ENCODE results near the gene EML2. TPM values are rescaled to one million over a fixed set of nuclear protein-coding genes. Genes with fewer than 3 reads are reported as not detected.

EML2 gene
- total RNA-seq, 1 experiment from 2014 or later: 14.2 TPM

Other genes with a start within 250 kb of the EML2 start
- 3.7 and 13.4 TPM in 2 replicates for gene PPP1R13L, start 234.3 kb downstream of the EML2 start, total RNA-seq (2014; rRNA removed; shearing (Covaris generic))
- 24.7 and 32.1 TPM in 2 replicates for gene POLR1G, start 232.8 kb downstream of the EML2 start, total RNA-seq (2014; rRNA removed; shearing (Covaris generic))
- 121 and 154 TPM in 2 replicates for gene ERCC1, start 215.5 kb downstream of the EML2 start, total RNA-seq (2014; rRNA removed; shearing (Covaris generic))
- gene FOSB, start 171.4 kb downstream of the EML2 start, total RNA-seq (2014; rRNA removed; shearing (Covaris generic)): 0.80 and 0.83 TPM in 2 replicates
- 0.98 and 3.5 TPM in 2 replicates for gene RTN2, start 142.3 kb downstream of the EML2 start, total RNA-seq (2014; rRNA removed; shearing (Covaris generic))
- gene PPM1N, start 141.0 kb downstream of the EML2 start, total RNA-seq (2014; rRNA removed; shearing (Covaris generic)): 0.15 and 0.80 TPM in 2 replicates
- gene VASP, start 131.9 kb downstream of the EML2 start, total RNA-seq (2014; rRNA removed; shearing (Covaris generic)): 121 and 175 TPM in 2 replicates
- 7.4 and 8.9 TPM in 2 replicates for gene OPA3, start 54.6 kb downstream of the EML2 start, total RNA-seq (2014; rRNA removed; shearing (Covaris generic))
- not detected in 2 replicates for gene GPR4, start 37.2 kb downstream of the EML2 start, total RNA-seq (2014; rRNA removed; shearing (Covaris generic))
- not detected in 2 replicates for gene GIPR, start 28.8 kb upstream of the EML2 start, total RNA-seq (2014; rRNA removed; shearing (Covaris generic))
- 580 and 625 TPM in 2 replicates for gene SNRPD2, start 52.6 kb upstream of the EML2 start, total RNA-seq (2014; rRNA removed; shearing (Covaris generic))
- 13.0 and 22.3 TPM in 2 replicates for gene QPCTL, start 53.3 kb upstream of the EML2 start, total RNA-seq (2014; rRNA removed; shearing (Covaris generic))
- 7.9 and 15.0 TPM in 2 replicates for gene FBXO46, start 91.5 kb upstream of the EML2 start, total RNA-seq (2014; rRNA removed; shearing (Covaris generic))
- gene MEIOSIN, start 94.0 kb upstream of the EML2 start, total RNA-seq (2014; rRNA removed; shearing (Covaris generic)): not detected in 2 replicates
- 5.1 and 9.5 TPM in 2 replicates for gene SIX5, start 129.9 kb upstream of the EML2 start, total RNA-seq (2014; rRNA removed; shearing (Covaris generic))
- gene DMPK, start 143.1 kb upstream of the EML2 start, total RNA-seq (2014; rRNA removed; shearing (Covaris generic)): 8.4 and 8.7 TPM in 2 replicates
- 16.7 and 22.1 TPM in 2 replicates for gene DMWD, start 153.4 kb upstream of the EML2 start, total RNA-seq (2014; rRNA removed; shearing (Covaris generic))
- 0.06 TPM in 1 of 2 replicates, not detected in the other for gene RSPH6A, start 175.9 kb upstream of the EML2 start, total RNA-seq (2014; rRNA removed; shearing (Covaris generic))
- 33.0 and 55.8 TPM in 2 replicates for gene SYMPK, start 223.8 kb upstream of the EML2 start, total RNA-seq (2014; rRNA removed; shearing (Covaris generic))
- 2.1 and 2.6 TPM in 2 replicates for gene FOXA3, start 224.9 kb upstream of the EML2 start, total RNA-seq (2014; rRNA removed; shearing (Covaris generic))
- gene IRF2BP1, start 246.7 kb upstream of the EML2 start, total RNA-seq (2014; rRNA removed; shearing (Covaris generic)): 52.9 and 60.1 TPM in 2 replicates

Measured in Daoy (cell line).